ENCODE data around the gene RS1. TPM values are rescaled to one million over a fixed set of nuclear protein-coding genes. Genes with fewer than 3 reads are reported as not detected.

The RS1 gene
- total and polyA plus RNA-seq, 8 donors, result 0.15 to 5.2 (median 0.25) TPM

DNA sequence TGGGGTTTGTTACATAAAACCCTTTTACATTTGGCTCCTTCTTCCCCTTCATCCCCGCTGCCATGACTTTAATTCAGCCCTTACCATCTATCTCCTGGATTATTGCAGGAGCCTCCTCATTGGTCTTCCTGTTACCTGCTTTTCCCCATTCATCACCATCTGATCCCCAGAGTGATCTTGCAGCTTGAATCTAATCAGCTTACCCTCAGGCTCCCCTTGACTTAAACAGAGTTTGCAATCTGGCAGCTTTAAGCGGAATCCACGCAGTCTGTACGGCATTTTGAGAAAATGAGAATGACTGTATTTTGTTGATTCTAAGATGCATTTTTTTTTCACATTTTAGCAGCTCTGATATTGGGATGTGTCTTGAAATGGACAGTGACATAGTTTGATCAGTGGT is 20.6 kb upstream of the RS1 start:
- H3K9me3 ChIP-seq, result no peaks in the 10 kb centered on the region
- no peaks in the 10 kb centered on the region for H3K36me3 ChIP-seq
- H3K4me1 ChIP-seq, result no peaks in the 10 kb centered on the region
- no peak for DNase-seq
- intact Hi-C loops (cut with DNase I), result no loop called here
- H3K27me3 ChIP-seq, result no peaks in the 10 kb centered on the region
- no peak overlapping the region for H3K27ac ChIP-seq
- TF ChIP-seq, protein P1, sequence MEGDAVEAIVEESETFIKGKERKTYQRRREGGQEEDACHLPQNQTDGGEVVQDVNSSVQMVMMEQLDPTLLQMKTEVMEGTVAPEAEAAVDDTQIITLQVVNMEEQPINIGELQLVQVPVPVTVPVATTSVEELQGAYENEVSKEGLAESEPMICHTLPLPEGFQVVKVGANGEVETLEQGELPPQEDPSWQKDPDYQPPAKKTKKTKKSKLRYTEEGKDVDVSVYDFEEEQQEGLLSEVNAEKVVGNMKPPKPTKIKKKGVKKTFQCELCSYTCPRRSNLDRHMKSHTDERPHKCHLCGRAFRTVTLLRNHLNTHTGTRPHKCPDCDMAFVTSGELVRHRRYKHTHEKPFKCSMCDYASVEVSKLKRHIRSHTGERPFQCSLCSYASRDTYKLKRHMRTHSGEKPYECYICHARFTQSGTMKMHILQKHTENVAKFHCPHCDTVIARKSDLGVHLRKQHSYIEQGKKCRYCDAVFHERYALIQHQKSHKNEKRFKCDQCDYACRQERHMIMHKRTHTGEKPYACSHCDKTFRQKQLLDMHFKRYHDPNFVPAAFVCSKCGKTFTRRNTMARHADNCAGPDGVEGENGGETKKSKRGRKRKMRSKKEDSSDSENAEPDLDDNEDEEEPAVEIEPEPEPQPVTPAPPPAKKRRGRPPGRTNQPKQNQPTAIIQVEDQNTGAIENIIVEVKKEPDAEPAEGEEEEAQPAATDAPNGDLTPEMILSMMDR (IDR thresholded peaks at IDR 0.05), result no peak
- ATAC-seq, result no peak
- no peak overlapping the region for H3K4me3 ChIP-seq

DNA sequence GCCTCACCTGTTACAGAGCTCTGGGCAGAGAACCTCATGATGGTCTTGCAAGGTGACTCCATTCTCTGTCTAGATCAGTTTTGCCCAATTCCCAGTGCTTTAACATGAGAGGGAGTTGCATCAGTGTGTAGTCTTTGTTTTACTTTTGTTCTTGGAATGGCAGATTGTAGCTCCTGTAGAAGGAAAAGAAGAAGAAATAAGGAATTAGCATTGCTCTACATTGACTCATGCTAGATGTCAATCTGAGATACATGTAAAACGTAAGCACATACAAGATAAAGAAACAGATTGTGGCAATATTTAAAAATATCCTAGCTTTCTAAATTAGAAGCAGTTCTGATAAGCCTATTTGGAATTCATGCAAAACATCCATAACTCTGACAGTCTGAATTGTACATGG is 19.5 kb upstream of the RS1 start:
- no peak for ATAC-seq
- H3K36me3 ChIP-seq, result no peaks in the 10 kb centered on the region
- intact Hi-C loops (cut with DNase I), result no loop called here
- H3K9me3 ChIP-seq, result no peaks in the 10 kb centered on the region
- H3K4me1 ChIP-seq, result peaks cover 0 to 6% of the 10 kb centered on the region in 2 donors
- H3K27me3 ChIP-seq, result no peaks in the 10 kb centered on the region
- no peak for DNase-seq
- TF ChIP-seq, protein P1 (IDR thresholded peaks at IDR 0.05), result no peak
- no peak overlapping the region for H3K4me3 ChIP-seq
- H3K27ac ChIP-seq, result no peak overlapping the region

DNA sequence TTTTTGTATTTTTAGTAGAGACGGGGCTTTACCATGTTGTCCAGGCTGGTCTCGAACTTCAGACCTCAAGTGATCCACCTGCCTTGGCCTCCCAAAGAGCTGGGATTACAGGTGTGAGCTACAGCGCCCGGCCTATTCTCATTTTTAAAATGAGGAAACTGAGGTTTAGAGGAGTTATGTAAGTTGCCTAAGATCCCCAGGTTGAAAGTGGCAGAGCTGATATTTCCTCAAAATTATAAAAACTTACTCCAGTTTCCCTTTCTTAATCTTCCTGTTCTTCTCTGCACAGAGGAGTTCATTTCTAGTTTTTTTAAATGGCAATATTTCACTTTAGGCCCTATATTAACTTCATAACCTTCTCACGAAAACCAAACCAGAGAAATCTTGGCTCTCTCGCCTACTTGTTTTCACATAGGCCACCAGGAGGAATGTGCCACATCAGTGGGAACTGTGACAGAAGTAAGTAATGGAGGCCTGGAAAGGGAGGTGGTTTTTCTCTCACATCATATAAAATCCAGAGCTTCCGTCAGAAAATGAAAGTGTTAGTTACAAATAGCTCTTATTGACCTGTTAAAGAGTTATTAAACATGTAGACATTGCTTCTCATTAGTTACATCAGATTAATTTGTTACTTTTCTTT is 16.1 kb upstream of the RS1 start:
- Histone ChIP-seq H3K4me3 (no peak overlapping the region), H3K27me3 (no peaks in the 10 kb centered on the region), H3K36me3 (no peaks in the 10 kb centered on the region), H3K9me3 (no peaks in the 10 kb centered on the region), H3K27ac (peak overlapping the region in 1 of 2 donors; percentile 57), H3K4me1 (peaks cover 0 to 6% of the 10 kb centered on the region in 2 donors)
- ATAC-seq (no peak), DNase-seq (no peak)
- intact Hi-C loops (cut with DNase I), result no loop called here
- TF ChIP-seq, protein P1 (IDR thresholded peaks at IDR 0.05), result no peak

DNA sequence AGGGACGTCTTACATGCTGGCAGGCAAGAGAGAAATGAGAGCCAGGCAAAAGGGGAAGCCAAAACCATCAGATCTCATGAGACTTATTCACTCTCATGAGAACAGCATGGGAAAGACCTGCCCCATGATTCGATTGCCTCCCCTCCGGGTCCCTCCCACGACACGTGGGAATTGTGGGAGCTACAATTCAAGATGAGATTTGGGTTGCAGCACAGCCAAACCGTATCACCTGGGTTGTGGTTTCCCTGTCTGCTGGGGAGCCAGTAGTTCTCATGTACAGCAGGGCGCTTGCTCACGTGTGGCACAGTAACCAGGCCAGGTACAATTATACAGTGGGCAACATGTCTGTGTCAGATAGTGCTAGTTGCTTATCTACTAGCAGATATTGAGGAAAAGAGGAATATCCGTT is 11.1 kb upstream of the RS1 start:
- ATAC-seq (no peak), DNase-seq (no peak)
- intact Hi-C loops (cut with DNase I), result no loop called here
- Histone ChIP-seq H3K36me3 (no peaks in the 10 kb centered on the region), H3K4me1 (peaks cover 0 to 6% of the 10 kb centered on the region in 2 donors), H3K27ac (no peak overlapping the region), H3K27me3 (no peaks in the 10 kb centered on the region), H3K9me3 (no peaks in the 10 kb centered on the region), H3K4me3 (no peak overlapping the region)
- TF ChIP-seq, protein P1 (IDR thresholded peaks at IDR 0.05), result no peak

DNA sequence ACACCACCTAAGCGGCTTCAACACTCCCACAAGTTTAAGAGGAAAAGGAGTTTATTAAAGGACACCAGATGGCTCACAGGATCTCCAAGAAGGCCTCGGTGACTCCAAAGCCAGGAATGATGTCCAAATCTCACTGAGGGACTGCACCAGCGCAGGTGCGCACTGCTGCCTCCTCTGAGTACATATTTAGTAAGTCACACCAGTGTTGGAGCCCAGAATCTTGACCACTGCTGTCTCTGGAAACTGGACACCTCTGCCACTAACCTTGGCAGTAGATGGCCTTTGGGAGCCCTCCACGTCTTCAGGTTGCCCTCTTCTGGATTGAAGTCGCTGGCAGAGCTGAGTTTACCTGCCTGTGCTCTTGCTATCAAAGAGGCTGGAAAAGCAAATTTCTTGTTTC is 10.1 kb upstream of the RS1 start:
- Histone ChIP-seq H3K27ac (no peak overlapping the region), H3K36me3 (no peaks in the 10 kb centered on the region), H3K4me3 (no peak overlapping the region), H3K4me1 (peaks cover 0 to 3% of the 10 kb centered on the region in 2 donors), H3K27me3 (no peaks in the 10 kb centered on the region), H3K9me3 (no peaks in the 10 kb centered on the region)
- DNase-seq (no peak), ATAC-seq (no peak)
- intact Hi-C loops (cut with DNase I), result no loop called here
- TF ChIP-seq, protein P1 (IDR thresholded peaks at IDR 0.05), result no peak

All from left lung (tissue), 10 donors.